ENCODE results near the gene TACR2. TPM values are rescaled to one million over a fixed set of nuclear protein-coding genes. Genes with fewer than 3 reads are reported as not detected.

The TACR2 gene
- total and polyA plus RNA-seq, 2 experiments from 2014 or later, result not detected

- TF ChIP-seq ZNF462 (CRISPR knock-in tag; IDR thresholded peaks at IDR 0.05), result no peak
- no peak for TF ChIP-seq CTCF (conservative IDR thresholded peaks at IDR 0.05; ENCODE audit: low read depth in 2 of 2)
- TF ChIP-seq, protein P1, sequence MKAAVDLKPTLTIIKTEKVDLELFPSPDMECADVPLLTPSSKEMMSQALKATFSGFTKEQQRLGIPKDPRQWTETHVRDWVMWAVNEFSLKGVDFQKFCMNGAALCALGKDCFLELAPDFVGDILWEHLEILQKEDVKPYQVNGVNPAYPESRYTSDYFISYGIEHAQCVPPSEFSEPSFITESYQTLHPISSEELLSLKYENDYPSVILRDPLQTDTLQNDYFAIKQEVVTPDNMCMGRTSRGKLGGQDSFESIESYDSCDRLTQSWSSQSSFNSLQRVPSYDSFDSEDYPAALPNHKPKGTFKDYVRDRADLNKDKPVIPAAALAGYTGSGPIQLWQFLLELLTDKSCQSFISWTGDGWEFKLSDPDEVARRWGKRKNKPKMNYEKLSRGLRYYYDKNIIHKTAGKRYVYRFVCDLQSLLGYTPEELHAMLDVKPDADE (IDR thresholded peaks at IDR 0.05), result no peak
- no peak for TF ChIP-seq POLR2AphosphoS5 (IDR thresholded peaks at IDR 0.05; ENCODE audit: low read depth)
- TF ChIP-seq ZNF331 (CRISPR knock-in tag; IDR thresholded peaks at IDR 0.05; ENCODE audit: low read depth), result no peak
- TF ChIP-seq ZNF114 (CRISPR knock-in tag; IDR thresholded peaks at IDR 0.05), result no peak
- TF ChIP-seq NANOG (IDR thresholded peaks at IDR 0.05; ENCODE audit: borderline replicate concordance), result no peak
- TF ChIP-seq JUNB (IDR thresholded peaks at IDR 0.05; ENCODE audit: unreplicated experiment), result no peak
Measured at GRCh38 chr10:69388488-69388887, 28.2 kb downstream of the TACR2 start (continued).

All from GM23338 (cell line).